Urinary bladder (tissue), 4 donors: Measurements from ENCODE around the gene ADAMTS17. TPM values are rescaled to one million over a fixed set of nuclear protein-coding genes. Genes with fewer than 3 reads are reported as not detected.

ENCODE experiments used
- DNase-seq: peaks from one replicate; pipeline ENCODE4 v3.0.0-alpha.2; 2015; ENCODE audit errors: extremely low spot score
- H3K27ac ChIP-seq: one replicate; pipeline ENCODE4 v1.5.1; 2013; ENCODE audit warnings: low read depth, mild to moderate bottlenecking, moderate library complexity
- H3K36me3 ChIP-seq: one replicate; pipeline ENCODE4 v1.6.1; 2013; ENCODE audit warnings: mild to moderate bottlenecking, moderate library complexity; ENCODE audit not compliant: insufficient read depth
- H3K4me1 ChIP-seq: one replicate; pipeline ENCODE4 v1.6.1; 2013; ENCODE audit warnings: mild to moderate bottlenecking, moderate library complexity; ENCODE audit not compliant: insufficient read depth
- H3K4me3 ChIP-seq: one replicate; pipeline ENCODE4 v1.5.1; 2013; ENCODE audit warnings: low read depth, low read length
- WGBS: extraction: QIAGEN DNeasy Blood & Tissue Kit; methylation state at CpG from one replicate; pipeline ENCODE4 v1.1.7; 2013; 5-methylcytosine and 5-hydroxymethylcytosine counted together
- polyA plus RNA-seq: library from polyadenylated mRNA; stranded (reverse); fragments of 200-250 nt; gene quantifications from one replicate; pipeline ENCODE4 v1.2.3, GENCODE V29; 2013
- total RNA-seq: library from RNA; depleted of rRNA; stranded (reverse); fragments of >200 nt; gene quantifications from one replicate; pipeline ENCODE4 v1.2.3, GENCODE V29; 2014
- donor health status: healthy with polysubstance abuse.
- donor health status: healthy.

ADAMTS17 gene
- total and polyA plus RNA-seq, 2 donors: 2.8 to 10.7 TPM

DNA sequence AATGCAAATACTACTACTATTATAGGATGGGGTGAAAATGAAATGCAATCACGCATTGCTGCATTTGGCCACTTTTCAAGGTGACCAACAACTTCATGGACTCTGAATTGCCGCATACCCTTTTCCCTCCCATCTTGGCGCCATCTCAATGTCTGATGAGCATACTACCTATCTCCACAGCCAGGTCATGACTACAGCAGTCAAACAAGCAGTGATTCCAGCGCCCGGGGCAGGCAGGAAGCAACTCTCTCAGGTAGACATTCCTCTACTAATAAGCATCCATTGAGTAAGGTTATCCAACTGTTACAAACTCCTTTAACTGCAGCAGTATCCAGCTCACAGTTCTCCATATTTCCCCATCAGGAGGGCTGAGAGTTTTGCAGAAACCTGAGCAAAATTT lies 155.4 kb downstream of the ADAMTS17 start:
- Histone ChIP-seq H3K36me3 (no peaks in the 10 kb centered on the region), H3K27ac (no peak overlapping the region), H3K4me3 (no peak overlapping the region), H3K4me1 (no peaks in the 10 kb centered on the region)
- no peak for DNase-seq
- WGBS: 93% methylated on average over 5 of the region's 5 CpGs

DNA sequence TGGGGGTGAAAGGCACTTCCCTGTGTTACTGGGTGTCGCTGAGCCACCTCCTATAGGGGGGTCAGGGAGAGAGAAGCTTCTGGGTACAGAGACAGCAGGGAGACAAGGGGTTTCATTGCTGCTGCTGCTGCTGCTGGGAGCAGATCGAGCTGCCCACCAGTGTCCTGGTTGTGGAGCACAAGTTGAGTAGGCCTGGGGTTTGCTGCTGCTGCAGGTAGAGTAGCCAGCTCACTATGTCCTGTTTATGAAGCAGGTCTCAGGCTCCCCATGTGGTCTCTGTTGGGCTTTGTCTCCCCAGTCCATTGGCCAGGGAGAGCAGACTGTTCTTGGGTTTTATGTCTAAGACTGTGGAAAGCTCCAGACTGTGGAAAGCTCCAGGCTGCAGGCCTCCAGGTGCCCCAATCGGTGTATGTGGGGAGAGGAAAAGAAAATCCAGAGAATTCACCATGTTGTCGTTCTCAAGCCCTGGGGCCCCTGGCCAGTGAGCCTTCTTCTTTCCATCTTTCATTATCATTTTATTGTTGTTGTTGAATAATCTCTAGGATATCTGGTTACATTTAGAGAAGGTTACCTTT lies 157.8 kb downstream of the ADAMTS17 start:
- no peaks in the 10 kb centered on the region for H3K4me1 ChIP-seq
- H3K4me3 ChIP-seq: no peak overlapping the region
- no peak for DNase-seq
- 92% methylated on average over 4 of the region's 4 CpGs for WGBS
- no peaks in the 10 kb centered on the region for H3K36me3 ChIP-seq
- no peak overlapping the region for H3K27ac ChIP-seq

DNA sequence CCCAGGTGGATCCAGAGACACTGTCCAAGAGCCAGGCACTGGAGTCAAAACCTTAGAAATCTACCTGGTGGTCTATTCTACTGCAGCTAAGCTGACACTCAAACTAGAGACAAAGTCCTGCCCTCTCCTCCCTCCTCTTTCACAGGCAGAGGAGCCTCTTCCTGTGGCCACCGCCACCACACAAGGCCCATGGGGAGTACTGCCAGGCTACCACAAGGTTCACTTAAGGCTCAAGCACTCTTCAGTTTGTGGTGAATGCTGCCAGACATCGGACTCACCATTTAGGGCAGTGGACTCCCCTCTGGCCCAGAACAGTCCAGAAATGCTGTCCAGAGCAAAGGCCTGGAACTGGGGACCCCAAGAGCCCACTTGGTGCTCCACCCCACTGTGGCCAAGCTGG lies 160.9 kb downstream of the ADAMTS17 start:
- 99% methylated on average over 2 of the region's 2 CpGs for WGBS
- Histone ChIP-seq H3K36me3 (no peaks in the 10 kb centered on the region), H3K27ac (no peak overlapping the region), H3K4me3 (no peak overlapping the region), H3K4me1 (no peaks in the 10 kb centered on the region)
- DNase-seq: no peak

DNA sequence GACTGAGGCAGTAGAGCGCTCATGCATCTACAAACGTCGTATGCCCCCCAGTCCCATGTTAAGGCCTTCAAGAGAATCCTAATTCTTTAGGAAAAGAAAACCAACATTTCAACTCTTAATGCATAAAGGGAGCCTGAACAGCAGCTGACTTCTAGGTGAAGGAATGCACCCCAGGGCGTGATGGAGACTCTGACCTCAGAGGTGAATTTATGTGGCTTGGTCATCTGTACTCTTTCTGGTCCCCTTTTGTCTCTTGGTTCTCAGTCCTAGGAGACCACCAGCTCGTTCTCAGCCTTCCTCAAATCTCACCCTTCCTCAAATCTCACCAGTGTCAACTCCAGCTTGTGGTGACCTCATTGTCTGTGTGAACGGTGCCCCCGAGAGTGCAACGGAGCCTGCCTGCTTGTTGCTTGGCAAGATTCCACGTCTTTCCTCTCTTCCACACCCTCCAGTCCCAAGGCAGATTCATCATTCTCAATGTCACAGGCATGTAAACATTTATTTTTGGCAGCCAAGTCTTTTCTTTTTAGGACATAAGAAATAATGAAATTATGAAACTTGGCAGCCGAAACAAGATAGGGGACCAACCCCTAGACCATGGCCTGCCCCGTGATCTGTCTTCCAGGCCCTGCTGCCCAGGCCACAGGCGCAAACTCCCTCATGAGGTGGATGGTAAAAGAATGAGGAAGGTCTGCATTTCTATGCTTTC lies 166.2 kb downstream of the ADAMTS17 start:
- H3K27ac ChIP-seq: no peak overlapping the region
- no peaks in the 10 kb centered on the region for H3K36me3 ChIP-seq
- WGBS: 45% methylated on average over 12 of the region's 12 CpGs
- no peak overlapping the region for H3K4me3 ChIP-seq
- H3K4me1 ChIP-seq: no peaks in the 10 kb centered on the region
- DNase-seq: no peak

DNA sequence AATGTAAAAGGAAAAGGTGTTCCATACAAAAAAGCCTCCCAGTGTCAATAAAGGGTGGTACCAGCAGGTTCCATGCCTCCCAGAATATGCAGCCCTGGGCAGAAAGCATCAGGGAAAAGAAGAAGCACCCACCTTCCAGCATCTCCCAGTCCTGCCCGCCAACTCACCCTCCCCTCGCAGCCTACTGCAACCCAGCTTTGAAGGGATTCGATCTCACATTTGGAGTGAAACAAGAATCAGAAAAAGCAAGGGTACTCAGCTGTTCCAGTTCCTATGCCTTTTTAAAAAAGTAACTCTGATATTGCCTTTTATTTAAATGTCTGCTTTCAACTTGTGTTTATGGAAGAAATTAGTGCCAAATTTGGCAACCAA lies 166.9 kb downstream of the ADAMTS17 start:
- Histone ChIP-seq H3K27ac (no peak overlapping the region), H3K4me3 (no peak overlapping the region), H3K4me1 (no peaks in the 10 kb centered on the region), H3K36me3 (no peaks in the 10 kb centered on the region)
- WGBS: 65% methylated on average over 3 of the region's 3 CpGs
- DNase-seq: no peak

DNA sequence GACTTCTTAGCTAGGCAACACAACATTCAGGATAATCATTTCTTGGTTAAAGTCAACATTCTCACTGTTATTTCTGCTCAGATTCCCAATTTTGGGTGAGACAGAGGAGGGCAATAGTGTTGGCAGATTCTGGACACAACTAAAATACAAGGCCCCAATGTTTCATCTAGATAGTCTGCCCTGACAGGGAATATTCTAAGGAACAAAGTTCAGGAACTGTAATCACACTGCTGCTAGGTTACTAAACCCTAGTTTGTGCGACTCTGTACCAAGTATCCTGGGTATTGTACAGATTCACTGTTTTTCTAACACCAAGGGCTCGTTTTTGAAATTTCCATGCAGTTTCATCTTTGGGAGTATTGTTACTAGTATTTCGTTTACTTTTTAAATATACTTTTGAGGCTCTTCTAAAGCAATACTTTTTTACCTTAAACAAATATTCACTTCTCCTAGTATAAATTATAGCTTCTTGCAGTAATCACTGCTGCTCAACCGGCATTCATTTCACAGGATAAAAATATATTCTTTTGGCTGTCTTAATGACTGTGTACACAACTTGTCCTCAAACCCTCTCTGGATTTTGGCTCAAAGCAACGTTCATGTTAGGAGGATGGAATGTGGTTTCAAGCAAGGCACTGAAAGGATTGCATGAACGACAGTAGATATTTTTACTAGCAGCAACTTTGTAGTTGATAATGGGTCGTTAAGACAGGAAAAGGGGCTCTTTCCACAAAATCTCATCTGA lies 167.4 kb downstream of the ADAMTS17 start:
- WGBS: 34% methylated on average over 7 of the region's 7 CpGs
- Histone ChIP-seq H3K36me3 (no peaks in the 10 kb centered on the region), H3K4me1 (no peaks in the 10 kb centered on the region), H3K27ac (no peak overlapping the region), H3K4me3 (no peak overlapping the region)
- DNase-seq: no peak

DNA sequence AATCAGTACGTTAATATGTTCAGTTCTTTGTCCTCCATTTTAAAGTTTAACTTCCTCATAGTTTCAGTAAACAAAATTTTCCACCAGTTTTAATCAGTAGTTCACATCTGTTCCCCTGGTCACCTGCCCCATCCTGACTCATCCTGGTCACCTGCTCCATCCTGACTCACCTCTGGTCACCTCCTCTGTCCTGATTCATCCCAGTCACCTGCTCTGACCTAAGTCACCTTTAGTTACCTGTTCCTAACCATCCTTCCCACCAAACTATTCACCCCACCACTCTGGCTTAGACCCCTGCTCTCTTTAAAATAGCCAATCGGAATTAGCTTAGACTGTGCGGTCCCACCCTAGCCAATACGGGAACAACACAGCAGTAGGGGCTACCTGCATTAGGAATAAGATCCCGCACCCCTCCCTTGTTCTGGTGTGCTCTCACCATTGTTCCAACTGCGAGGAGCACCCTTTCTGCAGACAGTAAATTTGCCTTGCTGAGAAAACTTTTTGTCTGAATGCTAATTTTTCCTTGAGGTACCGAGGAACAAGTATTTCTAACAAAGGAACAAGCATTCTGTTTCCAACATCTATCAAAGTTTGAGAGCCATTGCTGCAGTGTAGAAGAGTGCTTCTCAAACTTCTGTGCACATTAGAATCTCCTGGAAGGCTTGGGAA lies 169.3 kb downstream of the ADAMTS17 start:
- Histone ChIP-seq H3K36me3 (no peaks in the 10 kb centered on the region), H3K4me1 (no peaks in the 10 kb centered on the region), H3K27ac (no peak overlapping the region), H3K4me3 (no peak overlapping the region)
- DNase-seq: no peak
- WGBS: 94% methylated on average over 7 of the region's 7 CpGs

DNA sequence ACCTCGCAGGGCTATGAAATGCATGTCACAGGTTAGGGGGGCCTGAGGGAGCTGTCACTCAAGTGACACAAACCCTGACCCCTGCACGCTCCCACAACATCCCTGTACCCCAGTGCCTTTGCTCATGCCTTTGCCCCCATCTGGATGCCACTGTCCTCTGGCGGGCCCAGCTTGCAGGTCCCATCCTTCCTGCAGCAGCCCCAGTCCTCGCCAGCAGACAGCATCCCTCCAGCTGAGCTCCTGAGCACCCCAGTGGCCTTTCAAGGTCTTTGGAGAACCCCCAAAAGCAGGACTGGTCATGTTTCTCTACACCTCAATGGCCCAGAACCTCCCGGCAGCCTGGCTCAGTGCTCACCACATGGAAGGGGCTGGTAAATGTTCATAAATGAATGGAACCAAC lies 170.4 kb downstream of the ADAMTS17 start:
- no peak for DNase-seq
- no peak overlapping the region for H3K27ac ChIP-seq
- H3K4me3 ChIP-seq: no peak overlapping the region
- no peaks in the 10 kb centered on the region for H3K36me3 ChIP-seq
- no peaks in the 10 kb centered on the region for H3K4me1 ChIP-seq
- 96% methylated on average over 5 of the region's 5 CpGs for WGBS

DNA sequence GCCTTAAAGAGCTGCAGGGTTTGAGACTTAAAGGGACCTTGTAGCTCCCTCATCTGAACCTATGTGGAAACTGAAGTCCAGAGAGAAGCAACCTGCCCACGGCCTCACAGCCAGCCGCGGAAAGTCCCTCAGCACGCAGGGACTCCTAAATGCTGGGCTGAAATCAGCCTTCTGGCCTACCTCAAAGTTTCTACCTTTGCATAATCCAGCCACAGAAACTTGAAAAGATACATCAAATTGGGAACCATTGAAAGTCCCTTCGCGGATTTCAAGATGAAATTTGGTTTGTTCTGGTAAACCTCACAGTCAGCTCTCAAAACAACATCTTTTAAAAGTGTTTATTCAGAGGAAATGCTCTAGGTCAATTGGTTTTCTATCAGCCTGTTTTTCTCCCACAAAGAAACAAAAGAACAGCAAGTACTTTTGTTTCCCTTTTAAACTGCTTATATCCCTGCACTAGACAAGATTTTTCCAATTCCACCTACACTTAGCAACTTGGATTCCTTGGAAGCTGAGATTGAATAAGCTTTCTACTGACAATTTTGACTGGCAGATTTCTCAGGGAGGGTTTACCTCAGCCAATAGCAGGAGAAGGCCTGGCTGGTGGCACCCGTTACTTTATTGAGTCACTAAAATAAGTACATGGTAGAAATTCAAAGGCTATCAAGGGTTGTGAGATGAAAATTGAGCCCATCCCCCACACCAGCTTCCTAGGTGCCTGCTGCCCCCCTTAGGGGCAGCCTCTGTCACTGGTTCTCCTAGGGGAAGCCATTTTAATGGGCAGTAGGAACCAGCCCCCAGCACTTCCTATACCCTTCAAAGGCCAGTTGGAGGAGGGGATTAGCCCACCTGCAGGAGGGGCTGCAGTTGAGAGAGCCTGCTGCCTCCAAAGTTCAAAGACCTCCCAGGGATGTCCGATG lies 171.2 kb downstream of the ADAMTS17 start:
- H3K4me1 ChIP-seq: no peaks in the 10 kb centered on the region
- H3K27ac ChIP-seq: no peak overlapping the region
- no peaks in the 10 kb centered on the region for H3K36me3 ChIP-seq
- DNase-seq: no peak
- WGBS: 89% methylated on average over 8 of the region's 8 CpGs
- no peak overlapping the region for H3K4me3 ChIP-seq

DNA sequence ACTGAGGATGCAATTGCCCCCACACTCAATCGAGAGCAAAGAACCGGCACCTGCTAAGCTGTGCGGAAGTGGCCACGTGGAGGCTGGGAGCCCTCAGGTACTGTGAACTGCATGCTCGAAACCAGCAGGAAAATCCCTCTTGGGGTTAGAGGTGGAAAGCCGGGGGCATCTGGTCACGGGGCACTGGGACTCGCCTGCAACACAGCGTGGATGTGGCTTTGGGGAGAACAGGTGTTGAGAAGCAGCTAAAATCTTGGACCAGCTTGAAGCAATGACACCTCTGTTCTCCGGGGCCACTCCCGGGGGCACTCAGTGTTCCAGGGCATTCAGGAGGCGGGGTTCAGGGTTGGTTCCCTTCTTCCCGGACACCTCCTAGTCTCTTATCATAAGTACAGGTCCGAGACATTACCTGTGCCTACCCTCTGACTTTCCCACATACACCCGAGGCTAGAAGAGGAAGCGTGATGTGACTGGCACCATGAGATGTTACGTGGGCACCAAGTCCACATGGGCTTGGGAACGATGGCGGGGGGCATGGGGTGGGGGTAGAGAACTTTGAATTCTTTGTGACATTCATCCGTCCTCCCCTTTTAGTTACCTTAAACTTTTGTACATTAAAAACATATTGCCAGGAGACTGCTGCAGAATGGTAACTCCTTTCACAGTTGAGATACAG lies 172.0 kb downstream of the ADAMTS17 start:
- no peaks in the 10 kb centered on the region for H3K4me1 ChIP-seq
- WGBS: 96% methylated on average over 20 of the region's 20 CpGs
- H3K27ac ChIP-seq: no peak overlapping the region
- no peaks in the 10 kb centered on the region for H3K36me3 ChIP-seq
- H3K4me3 ChIP-seq: no peak overlapping the region
- no peak for DNase-seq

DNA sequence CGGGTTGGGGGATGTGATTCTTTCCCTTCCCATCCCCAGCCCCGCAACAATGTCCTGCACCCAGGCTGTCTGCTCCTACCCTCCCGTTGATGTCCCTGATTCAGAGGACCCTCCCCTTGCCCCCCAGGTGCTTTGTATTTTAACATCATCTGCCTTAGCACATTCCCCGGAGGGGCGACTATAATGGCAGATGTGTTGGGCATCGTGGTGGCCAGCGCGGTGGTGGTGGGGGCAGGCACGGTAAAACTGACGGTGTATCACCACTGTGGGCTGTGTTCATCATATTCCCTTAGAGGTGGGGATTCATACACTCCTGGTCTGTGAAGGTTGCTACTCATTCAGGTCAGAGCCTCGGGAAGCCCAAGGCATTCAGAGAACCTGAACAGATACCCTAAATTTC lies 173.0 kb downstream of the ADAMTS17 start:
- 95% methylated on average over 11 of the region's 11 CpGs for WGBS
- no peak overlapping the region for H3K4me3 ChIP-seq
- no peaks in the 10 kb centered on the region for H3K36me3 ChIP-seq
- DNase-seq: no peak
- H3K4me1 ChIP-seq: no peaks in the 10 kb centered on the region
- no peak overlapping the region for H3K27ac ChIP-seq

DNA sequence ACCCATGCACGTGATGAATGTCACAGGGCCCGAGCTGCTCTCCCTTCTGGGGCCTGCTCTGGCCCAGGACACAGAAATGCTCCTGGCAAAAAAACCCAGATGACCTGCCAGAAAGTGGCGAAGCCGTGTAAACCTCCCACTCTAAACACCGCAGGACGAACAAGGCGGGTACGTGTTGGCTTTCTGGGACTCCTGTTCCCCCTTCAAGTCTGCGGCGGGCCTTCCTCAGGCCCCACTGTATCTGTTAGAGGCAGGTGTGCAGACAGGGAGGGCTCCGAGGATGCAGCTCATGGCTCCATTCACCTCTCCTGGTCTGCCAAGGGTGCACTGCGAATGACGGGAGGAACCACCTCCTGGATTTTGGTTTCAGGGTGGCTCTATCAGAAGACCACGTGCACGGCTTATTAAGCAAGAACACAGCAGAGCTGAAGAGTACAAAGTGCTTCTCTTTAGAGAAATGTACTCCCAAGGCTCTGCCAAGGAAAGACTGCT lies 173.8 kb downstream of the ADAMTS17 start:
- Histone ChIP-seq H3K27ac (no peak overlapping the region), H3K4me3 (no peak overlapping the region), H3K4me1 (no peaks in the 10 kb centered on the region), H3K36me3 (no peaks in the 10 kb centered on the region)
- DNase-seq: no peak
- 52% methylated on average over 15 of the region's 15 CpGs for WGBS
